ENCODE measurements around the gene GLUL.

GLUL gene

GRCh38 chr1:182426442-182427430 is 35.1 kb upstream of the GLUL start:
- TF ChIP-seq TOX (CRISPR knock-in tag; IDR thresholded peaks at IDR 0.05; ENCODE audit: borderline replicate concordance) (no peak), ISL1 (CRISPR knock-in tag; IDR thresholded peaks at IDR 0.05) (no peak), OSR1 (CRISPR knock-in tag; IDR thresholded peaks at IDR 0.05) (no peak), ZNF70 (CRISPR knock-in tag; IDR thresholded peaks at IDR 0.05) (no peak), ESRRG (CRISPR knock-in tag; IDR thresholded peaks at IDR 0.05) (no peak), CREB5 (CRISPR knock-in tag; IDR thresholded peaks at IDR 0.05; ENCODE audit: low read depth) (no peak), ZC3H10 (CRISPR knock-in tag; IDR thresholded peaks at IDR 0.05) (no peak), TCF4 (CRISPR knock-in tag; IDR thresholded peaks at IDR 0.05; ENCODE audit: borderline replicate concordance) (no peak), PPARA (CRISPR knock-in tag; IDR thresholded peaks at IDR 0.05; ENCODE audit: borderline replicate concordance) (no peak), POU6F1 (CRISPR knock-in tag; IDR thresholded peaks at IDR 0.05; ENCODE audit: borderline replicate concordance, low read depth) (no peak), SNAI2 (CRISPR knock-in tag; IDR thresholded peaks at IDR 0.05) (no peak), BACH2 (CRISPR knock-in tag; IDR thresholded peaks at IDR 0.05; ENCODE audit: borderline replicate concordance) (no peak), ARNTL (CRISPR knock-in tag; IDR thresholded peaks at IDR 0.05; ENCODE audit: borderline replicate concordance, low read depth) (no peak)
- TF ChIP-seq, protein P1, sequence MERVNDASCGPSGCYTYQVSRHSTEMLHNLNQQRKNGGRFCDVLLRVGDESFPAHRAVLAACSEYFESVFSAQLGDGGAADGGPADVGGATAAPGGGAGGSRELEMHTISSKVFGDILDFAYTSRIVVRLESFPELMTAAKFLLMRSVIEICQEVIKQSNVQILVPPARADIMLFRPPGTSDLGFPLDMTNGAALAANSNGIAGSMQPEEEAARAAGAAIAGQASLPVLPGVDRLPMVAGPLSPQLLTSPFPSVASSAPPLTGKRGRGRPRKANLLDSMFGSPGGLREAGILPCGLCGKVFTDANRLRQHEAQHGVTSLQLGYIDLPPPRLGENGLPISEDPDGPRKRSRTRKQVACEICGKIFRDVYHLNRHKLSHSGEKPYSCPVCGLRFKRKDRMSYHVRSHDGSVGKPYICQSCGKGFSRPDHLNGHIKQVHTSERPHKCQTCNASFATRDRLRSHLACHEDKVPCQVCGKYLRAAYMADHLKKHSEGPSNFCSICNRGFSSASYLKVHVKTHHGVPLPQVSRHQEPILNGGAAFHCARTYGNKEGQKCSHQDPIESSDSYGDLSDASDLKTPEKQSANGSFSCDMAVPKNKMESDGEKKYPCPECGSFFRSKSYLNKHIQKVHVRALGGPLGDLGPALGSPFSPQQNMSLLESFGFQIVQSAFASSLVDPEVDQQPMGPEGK (CRISPR knock-in tag; IDR thresholded peaks at IDR 0.05; ENCODE audit: borderline replicate concordance), result no peak
- no peak for ATAC-seq

GRCh38 chr1:182415789-182416188 is 24.2 kb upstream of the GLUL start:
- ATAC-seq, result no peak

GRCh38 chr1:182413969-182414368 is 22.4 kb upstream of the GLUL start:
- no peak for TF ChIP-seq ZNF70 (CRISPR knock-in tag; IDR thresholded peaks at IDR 0.05)
- TF ChIP-seq, protein P1 (CRISPR knock-in tag; IDR thresholded peaks at IDR 0.05; ENCODE audit: borderline replicate concordance), result no peak
- TF ChIP-seq POU6F1 (CRISPR knock-in tag; IDR thresholded peaks at IDR 0.05; ENCODE audit: borderline replicate concordance, low read depth), result no peak
- no peak for TF ChIP-seq SNAI2 (CRISPR knock-in tag; IDR thresholded peaks at IDR 0.05)
- TF ChIP-seq ZNF565 (CRISPR knock-in tag; conservative IDR thresholded peaks at IDR 0.05; ENCODE audit: low read depth), result no peak
- TF ChIP-seq RARB (CRISPR knock-in tag; IDR thresholded peaks at IDR 0.05), result no peak
- TF ChIP-seq GLIS3 (CRISPR knock-in tag; IDR thresholded peaks at IDR 0.05), result no peak
- ATAC-seq, result no peak

More at GRCh38 chr1:182415789-182416188, 24.2 kb upstream of the GLUL start:
- TF ChIP-seq, protein P1 (CRISPR knock-in tag; IDR thresholded peaks at IDR 0.05; ENCODE audit: borderline replicate concordance), result no peak
- TF ChIP-seq CSRNP3 (CRISPR knock-in tag; IDR thresholded peaks at IDR 0.05) (no peak), BACH2 (CRISPR knock-in tag; IDR thresholded peaks at IDR 0.05; ENCODE audit: borderline replicate concordance) (no peak), OSR1 (CRISPR knock-in tag; IDR thresholded peaks at IDR 0.05) (no peak)
